PC-9 (cell line): Measurements from ENCODE around the gene NOP56.

Source experiments
- CTCF ChIP-seq: fragments of 200-600 bp; sonication (generic); conservative IDR thresholded peaks from 2 replicates; pipeline ENCODE4 v1.6.1; 2017; ENCODE audit warnings: mixed run types, antibody characterized with exemption, mild to moderate bottlenecking, moderate library complexity
- EZH2 ChIP-seq: fragments of 200-600 bp; sonication (generic); IDR thresholded peaks from 2 replicates; pipeline ENCODE4 v1.8.0; 2017; ENCODE audit warnings: antibody characterized with exemption, low read depth

- TF ChIP-seq CTCF (no peak), EZH2 (no peak)
These were observed 2.0 kb downstream of the NOP56 start for GRCh38 chr20:2654384-2654822.
